Neural crest cell (in vitro differentiated cells): Measurements from ENCODE around the gene GMPPB. TPM values are rescaled to one million over a fixed set of nuclear protein-coding genes. Genes with fewer than 3 reads are reported as not detected.

Experiments
- DNase-seq: peaks from one replicate; pipeline ENCODE4 v3.0.0; 2021; ENCODE audit warnings: low read depth, mixed read lengths, low spot score
- H3K27ac Mint-ChIP-seq: one replicate; pipeline ENCODE4 v1.8.0; 2021; ENCODE audit warnings: mild to moderate bottlenecking, mixed read lengths; ENCODE audit not compliant: unreplicated experiment
- H3K27me3 Mint-ChIP-seq: 2 replicates; pipeline ENCODE4 v1.8.0; 2021; ENCODE audit warnings: low read depth, mild to moderate bottlenecking, mixed read lengths
- H3K36me3 Mint-ChIP-seq: 2 replicates; pipeline ENCODE4 v1.8.0; 2021; ENCODE audit warnings: low read depth, mild to moderate bottlenecking, mixed read lengths
- H3K4me1 Mint-ChIP-seq: 2 replicates; pipeline ENCODE4 v1.8.0; 2021; ENCODE audit warnings: mixed read lengths
- H3K4me3 Mint-ChIP-seq: one replicate; pipeline ENCODE4 v1.8.0; 2021; ENCODE audit warnings: mild to moderate bottlenecking, mixed read lengths
- H3K9me3 Mint-ChIP-seq: 2 replicates; pipeline ENCODE4 v1.8.0; 2021; ENCODE audit warnings: mixed read lengths
- CTCF ChIP-seq: fragments of 200-600 bp; sonication (generic); conservative IDR thresholded peaks from 2 replicates; pipeline ENCODE4 v1.5.0; 2021; ENCODE audit warnings: antibody characterized with exemption, mild to moderate bottlenecking
- long read RNA-seq: library from polyadenylated mRNA; unstranded; transcript quantifications from one replicate; pipeline ENCODE4 v2.0.0, GENCODE V29; 2020
- total RNA-seq: library from RNA; stranded (reverse); gene quantifications from 2 replicates; pipeline ENCODE4 v1.2.1, GENCODE V29; 2021

GMPPB gene
- total RNA-seq: 40.1 and 46.1 TPM in 2 replicates
- long read RNA-seq, partial matches to known transcripts: 1 of 5 reads
- long read RNA-seq, other reads (novel, unspliced or antisense): 1 of 5 reads

GRCh38 chr3:49723628-49724551 is at the start of gene GMPPB:
TSS of gene GMPPB (minus strand) at chr3:49723951. CDS start at chr3:49723726, 225 bp downstream.
- Mint-ChIP-seq H3K27ac (peak within 1 kb of the TSS; percentile 100), H3K27me3 (peaks cover 17% of the 10 kb centered on the region), H3K9me3 (no peaks in the 10 kb centered on the region), H3K4me3 (peak within 1 kb of the TSS; percentile 98), H3K36me3 (peaks cover 8% of the 10 kb centered on the region), H3K4me1 (peaks cover 31% of the 10 kb centered on the region)
- TF ChIP-seq CTCF: no peak
- peak; percentile 87 for DNase-seq

- H3K9me3 Mint-ChIP-seq: no peaks in the 10 kb centered on the region
- no peaks in the 10 kb centered on the region for H3K27me3 Mint-ChIP-seq
- H3K36me3 Mint-ChIP-seq: no peaks in the 10 kb centered on the region
- DNase-seq: no peak
- H3K27ac Mint-ChIP-seq: no peak overlapping the region
- no peak overlapping the region for H3K4me3 Mint-ChIP-seq
- no peak for TF ChIP-seq CTCF
- H3K4me1 Mint-ChIP-seq: peaks cover 5% of the 10 kb centered on the region
Observed at GRCh38 chr3:49772703-49773102, 49.0 kb upstream of the GMPPB start.

GRCh38 chr3:49771340-49771938 is 47.7 kb upstream of the GMPPB start:
- no peak for DNase-seq
- Mint-ChIP-seq H3K36me3 (no peaks in the 10 kb centered on the region), H3K27me3 (no peaks in the 10 kb centered on the region), H3K9me3 (no peaks in the 10 kb centered on the region), H3K4me1 (peaks cover 5% of the 10 kb centered on the region), H3K4me3 (no peak overlapping the region), H3K27ac (no peak overlapping the region)
- TF ChIP-seq CTCF: no peak

GRCh38 chr3:49769926-49770325 is 46.2 kb upstream of the GMPPB start:
- no peaks in the 10 kb centered on the region for H3K9me3 Mint-ChIP-seq
- DNase-seq: no peak
- TF ChIP-seq CTCF: no peak
- H3K4me3 Mint-ChIP-seq: no peak overlapping the region
- H3K27ac Mint-ChIP-seq: peak overlapping the region; percentile 50
- no peaks in the 10 kb centered on the region for H3K27me3 Mint-ChIP-seq
- peaks cover 5% of the 10 kb centered on the region for H3K4me1 Mint-ChIP-seq
- no peaks in the 10 kb centered on the region for H3K36me3 Mint-ChIP-seq

- H3K4me1 Mint-ChIP-seq: peaks cover 1% of the 10 kb centered on the region
- H3K9me3 Mint-ChIP-seq: no peaks in the 10 kb centered on the region
- H3K36me3 Mint-ChIP-seq: no peaks in the 10 kb centered on the region
- no peak overlapping the region for H3K27ac Mint-ChIP-seq
- H3K27me3 Mint-ChIP-seq: no peaks in the 10 kb centered on the region
- DNase-seq: no peak
- no peak overlapping the region for H3K4me3 Mint-ChIP-seq
- no peak for TF ChIP-seq CTCF
Observed at GRCh38 chr3:49769286-49769915, 45.6 kb upstream of the GMPPB start.
